CD8-positive, alpha-beta memory T cell (primary cell): ENCODE results near the gene SLC25A24. TPM values are rescaled to one million over a fixed set of nuclear protein-coding genes. Genes with fewer than 3 reads are reported as not detected.

Experiments
- CTCF ChIA-PET: fragments of 350-600 bp; sonication (Branson Sonifier 250); formaldehyde crosslinking; loops from one replicate; lab custom pipeline; 2021; ENCODE audit warnings: antibody characterized with exemption; lab: Charles Lee
- POLR2A ChIA-PET: fragments of 350-600 bp; sonication (Branson Sonifier 250); formaldehyde crosslinking; loops from one replicate; lab custom pipeline; 2021; ENCODE audit warnings: antibody characterized with exemption; lab: Charles Lee
- DNase-seq, 5 donors: peaks; one replicate each; pipeline versions ENCODE4 v3.0.0 to v3.0.0-alpha.2; 2020 to 2022; ENCODE audit warnings: mixed read lengths in 1 of 5
- H3K27ac ChIP-seq: one replicate; pipeline ENCODE4 v1.7.0; 2013; ENCODE audit warnings: low read depth, mild to moderate bottlenecking, low read length, moderate library complexity
- H3K27me3 ChIP-seq: 2 replicates; pipeline ENCODE4 v1.7.0; 2013; ENCODE audit warnings: low read length, mild to moderate bottlenecking; ENCODE audit not compliant: insufficient read depth, poor library complexity, severe bottlenecking
- H3K36me3 ChIP-seq: 2 replicates; pipeline ENCODE4 v1.7.0; 2013; ENCODE audit warnings: mild to moderate bottlenecking, low read length, moderate library complexity; ENCODE audit not compliant: insufficient read depth
- H3K4me1 ChIP-seq: 2 replicates; pipeline ENCODE4 v1.7.0; 2013; ENCODE audit warnings: mild to moderate bottlenecking, low read length, moderate library complexity; ENCODE audit not compliant: insufficient read depth
- H3K4me3 ChIP-seq: 2 replicates; pipeline ENCODE4 v1.7.0; 2013; ENCODE audit warnings: mild to moderate bottlenecking, low read length
- H3K9me3 ChIP-seq: 2 replicates; pipeline ENCODE4 v1.7.0; 2013; ENCODE audit warnings: mild to moderate bottlenecking, low read length
- H3K27ac Mint-ChIP-seq, 8 donors: one replicate each; pipeline ENCODE4 v1.8.0; 2020 to 2021; ENCODE audit warnings: mixed read lengths in 8 of 8, mild to moderate bottlenecking in 6 of 8, inconsistent platforms in 3 of 8, moderate library complexity in 3 of 8
- H3K27me3 Mint-ChIP-seq, 2 donors: one replicate each; pipeline ENCODE4 v1.8.0; 2020 to 2021; ENCODE audit warnings: mixed read lengths in 2 of 2, mild to moderate bottlenecking in 1 of 2, moderate library complexity in 1 of 2
- H3K36me3 Mint-ChIP-seq, 3 donors: one replicate each; pipeline ENCODE4 v1.8.0; 2020 to 2021; ENCODE audit warnings: mixed read lengths in 3 of 3, inconsistent platforms in 1 of 3, mild to moderate bottlenecking in 1 of 3
- H3K4me1 Mint-ChIP-seq, 3 donors: one replicate each; pipeline ENCODE4 v1.8.0; 2020 to 2021; ENCODE audit warnings: mixed read lengths in 3 of 3, inconsistent platforms in 1 of 3, mild to moderate bottlenecking in 1 of 3
- H3K4me3 Mint-ChIP-seq, 7 donors: one replicate each; pipeline ENCODE4 v1.8.0; 2020 to 2021; ENCODE audit warnings: mixed read lengths in 7 of 7, mild to moderate bottlenecking in 6 of 7, moderate library complexity in 4 of 7, inconsistent platforms in 2 of 7
- H3K9me3 Mint-ChIP-seq, 5 donors: one replicate each; pipeline ENCODE4 v1.8.0; 2020 to 2022; ENCODE audit warnings: mixed read lengths in 5 of 5, mild to moderate bottlenecking in 3 of 5, moderate library complexity in 2 of 5, inconsistent platforms in 1 of 5
- polyA plus RNA-seq: library from polyadenylated mRNA; unstranded; fragments of 300-500 nt; fragmentation: Illumina TruSeq; gene quantifications from one replicate; pipeline ENCODE4 v1.2.3, GENCODE V29; 2021
- total RNA-seq, 2 experiments: library from RNA; stranded (reverse); gene quantifications; one replicate each; pipeline ENCODE4 v1.2.3, GENCODE V29; 2021

SLC25A24 gene
- total and polyA plus RNA-seq, 3 experiments from 2014 or later = 17.4 to 25.0 (median 24.7) TPM

- no peaks in the 10 kb centered on the region for H3K4me1 ChIP-seq
- no peaks in the 10 kb centered on the region for H3K36me3 ChIP-seq
- POLR2A ChIA-PET = no interaction called here
- H3K9me3 ChIP-seq = no peaks in the 10 kb centered on the region
- H3K4me3 ChIP-seq = no peak overlapping the region
- no peaks in the 10 kb centered on the region for H3K27me3 ChIP-seq
- H3K27ac Mint-ChIP-seq = no peak overlapping the region
- no peaks in the 10 kb centered on the region for H3K36me3 Mint-ChIP-seq
- H3K27me3 Mint-ChIP-seq = no peaks in the 10 kb centered on the region
- no peak overlapping the region for H3K27ac ChIP-seq
- no peak for DNase-seq
- H3K9me3 Mint-ChIP-seq = no peaks in the 10 kb centered on the region
- H3K4me3 Mint-ChIP-seq = no peak overlapping the region
- CTCF ChIA-PET = interaction anchor here (1.4 kb wide), 1 partner anchor 19 kb away, joined by 4 read pairs; no protein-coding TSS in a partner anchor
- peaks cover 0 to 3% (median 3%) of the 10 kb centered on the region in 3 donors for H3K4me1 Mint-ChIP-seq
Observed at GRCh38 chr1:108106775-108107174, 93.4 kb downstream of the SLC25A24 start.

DNA sequence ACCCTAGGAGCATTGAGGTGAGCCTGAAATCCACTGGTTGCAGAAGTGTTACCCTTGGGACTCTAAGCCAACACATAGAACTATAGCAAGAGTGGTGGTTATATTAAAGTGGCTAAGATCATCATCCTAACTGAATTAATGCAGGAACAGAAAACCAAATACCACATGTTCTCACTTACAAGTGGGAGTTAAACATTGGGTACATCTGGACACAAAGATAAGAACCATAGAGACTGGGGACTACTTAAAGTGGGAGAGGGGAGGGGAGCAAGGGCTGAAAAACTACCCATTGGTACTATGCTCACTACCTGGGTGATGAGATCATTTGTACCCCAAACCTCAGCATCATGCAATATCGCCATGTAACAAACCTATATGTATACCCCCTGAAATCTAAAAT lies 100.0 kb downstream of the SLC25A24 start:
- no peak for DNase-seq
- Mint-ChIP-seq H3K27ac (no peak overlapping the region), H3K4me3 (no peak overlapping the region), H3K36me3 (no peaks in the 10 kb centered on the region), H3K27me3 (peaks cover 2 to 3% of the 10 kb centered on the region in 2 donors), H3K4me1 (peaks cover 0 to 6% (median 0%) of the 10 kb centered on the region in 3 donors), H3K9me3 (no peaks in the 10 kb centered on the region)
- ChIA-PET CTCF (no interaction called here), POLR2A (no interaction called here)
- Histone ChIP-seq H3K27me3 (no peaks in the 10 kb centered on the region), H3K9me3 (no peaks in the 10 kb centered on the region), H3K4me1 (no peaks in the 10 kb centered on the region), H3K4me3 (no peak overlapping the region), H3K36me3 (no peaks in the 10 kb centered on the region), H3K27ac (no peak overlapping the region)

GRCh38 chr1:108097018-108097417 lies 103.1 kb downstream of the SLC25A24 start:
- Mint-ChIP-seq H3K4me1 (peaks cover 0 to 6% (median 0%) of the 10 kb centered on the region in 3 donors), H3K27me3 (peaks cover 8 to 11% of the 10 kb centered on the region in 2 donors), H3K27ac (no peak overlapping the region), H3K9me3 (no peaks in the 10 kb centered on the region), H3K36me3 (no peaks in the 10 kb centered on the region), H3K4me3 (no peak overlapping the region)
- Histone ChIP-seq H3K9me3 (no peaks in the 10 kb centered on the region), H3K4me3 (no peak overlapping the region), H3K27me3 (no peaks in the 10 kb centered on the region), H3K27ac (no peak overlapping the region), H3K4me1 (no peaks in the 10 kb centered on the region), H3K36me3 (no peaks in the 10 kb centered on the region)
- POLR2A ChIA-PET = no interaction called here
- DNase-seq = no peak
- CTCF ChIA-PET = no interaction called here

DNA sequence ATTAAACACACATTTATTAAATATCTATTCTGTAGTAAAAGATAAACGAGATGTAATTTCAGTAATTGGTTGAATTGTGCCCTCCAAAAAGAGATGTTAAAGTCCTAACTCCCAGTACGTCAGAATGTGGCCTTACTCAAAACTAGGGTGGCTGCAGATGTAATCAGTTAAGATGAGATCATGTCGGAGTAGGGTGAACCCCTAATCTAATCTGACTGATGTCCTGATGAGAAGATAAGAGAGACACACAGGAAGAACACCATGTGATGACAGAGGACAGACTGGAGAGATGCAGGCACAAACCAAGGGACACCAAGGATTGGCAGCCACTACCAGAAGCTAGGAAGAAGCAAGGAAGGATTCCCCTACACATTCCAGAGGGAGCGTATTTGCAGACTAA lies 104.1 kb downstream of the SLC25A24 start:
- Mint-ChIP-seq H3K4me1 (peaks cover 0 to 6% (median 0%) of the 10 kb centered on the region in 3 donors), H3K27me3 (peaks cover 9 to 17% of the 10 kb centered on the region in 2 donors), H3K36me3 (no peaks in the 10 kb centered on the region), H3K4me3 (no peak overlapping the region), H3K9me3 (no peaks in the 10 kb centered on the region), H3K27ac (no peak overlapping the region)
- no peaks in the 10 kb centered on the region for H3K27me3 ChIP-seq
- H3K4me3 ChIP-seq = no peak overlapping the region
- H3K36me3 ChIP-seq = no peaks in the 10 kb centered on the region
- H3K9me3 ChIP-seq = no peaks in the 10 kb centered on the region
- DNase-seq = no peak
- CTCF ChIA-PET = no interaction called here
- no peak overlapping the region for H3K27ac ChIP-seq
- H3K4me1 ChIP-seq = no peaks in the 10 kb centered on the region
- POLR2A ChIA-PET = no interaction called here

GRCh38 chr1:108089477-108089876 lies 110.7 kb downstream of the SLC25A24 start:
- H3K27me3 Mint-ChIP-seq = peaks cover 7 to 17% of the 10 kb centered on the region in 2 donors
- no peak for DNase-seq

GRCh38 chr1:108085628-108086027 lies 114.5 kb downstream of the SLC25A24 start:
- ChIA-PET POLR2A (no interaction called here), CTCF (no interaction called here)
- no peak overlapping the region for H3K27ac Mint-ChIP-seq
- DNase-seq = no peak
- no peaks in the 10 kb centered on the region for H3K27me3 ChIP-seq
- peaks cover 0 to 2% (median 0%) of the 10 kb centered on the region in 5 donors for H3K9me3 Mint-ChIP-seq
- no peak overlapping the region for H3K27ac ChIP-seq
- H3K4me1 ChIP-seq = peaks cover 33% of the 10 kb centered on the region
- H3K4me3 ChIP-seq = no peak overlapping the region
- peaks cover 27 to 31% (median 31%) of the 10 kb centered on the region in 3 donors for H3K4me1 Mint-ChIP-seq
- no peaks in the 10 kb centered on the region for H3K36me3 ChIP-seq
- no peak overlapping the region for H3K4me3 Mint-ChIP-seq
- peaks cover 0 to 2% of the 10 kb centered on the region in 2 donors for H3K27me3 Mint-ChIP-seq
- H3K9me3 ChIP-seq = no peaks in the 10 kb centered on the region
- no peaks in the 10 kb centered on the region for H3K36me3 Mint-ChIP-seq

More at GRCh38 chr1:108089477-108089876, 110.7 kb downstream of the SLC25A24 start:
- no peak overlapping the region for H3K27ac ChIP-seq
- no peaks in the 10 kb centered on the region for H3K36me3 ChIP-seq
- no peaks in the 10 kb centered on the region for H3K9me3 ChIP-seq
- no peaks in the 10 kb centered on the region for H3K27me3 ChIP-seq
- no peak overlapping the region for H3K4me3 ChIP-seq
- Mint-ChIP-seq H3K27ac (no peak overlapping the region), H3K4me3 (no peak overlapping the region), H3K36me3 (no peaks in the 10 kb centered on the region), H3K4me1 (no peaks in the 10 kb centered on the region), H3K9me3 (peaks cover 0 to 2% (median 0%) of the 10 kb centered on the region in 5 donors)
- H3K4me1 ChIP-seq = no peaks in the 10 kb centered on the region
- CTCF ChIA-PET = interaction anchor here (2.0 kb wide), 1 partner anchor 36 kb away, joined by 7 read pairs; no protein-coding TSS in a partner anchor
- POLR2A ChIA-PET = no interaction called here

DNA sequence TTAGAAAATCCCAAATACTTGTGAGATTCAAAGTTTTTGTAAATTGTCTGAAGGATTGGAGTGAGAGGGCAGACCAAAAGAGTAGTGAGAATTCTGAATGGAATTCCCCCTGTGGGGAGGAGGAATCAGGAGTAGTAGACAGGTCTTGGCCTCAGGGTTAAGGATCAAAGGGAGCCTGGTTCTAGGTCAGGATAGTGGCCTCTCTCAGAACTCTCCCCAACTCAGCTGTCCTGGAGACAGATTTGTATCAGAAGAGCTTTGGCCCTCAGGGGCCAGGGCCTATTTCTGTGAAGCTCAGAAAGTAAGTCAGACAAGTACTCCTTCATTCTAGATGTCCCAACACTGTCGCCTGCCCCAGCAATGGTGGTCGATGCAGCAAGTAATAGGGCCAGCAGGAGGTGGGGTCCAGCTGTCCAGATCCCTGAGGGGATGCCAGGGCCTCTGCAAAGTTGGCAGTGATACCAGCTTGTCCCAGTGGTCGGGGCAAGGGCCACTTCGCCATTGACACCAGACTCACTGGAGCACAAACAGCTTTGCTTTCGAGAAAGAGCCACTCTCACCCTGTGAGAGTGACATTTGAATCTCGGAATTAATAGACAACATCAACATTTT lies 115.2 kb downstream of the SLC25A24 start:
- Histone ChIP-seq H3K9me3 (no peaks in the 10 kb centered on the region), H3K4me1 (peaks cover 39% of the 10 kb centered on the region), H3K27me3 (no peaks in the 10 kb centered on the region), H3K36me3 (no peaks in the 10 kb centered on the region), H3K27ac (no peak overlapping the region), H3K4me3 (no peak overlapping the region)
- Mint-ChIP-seq H3K36me3 (no peaks in the 10 kb centered on the region), H3K4me1 (peaks cover 33 to 38% (median 38%) of the 10 kb centered on the region in 3 donors), H3K9me3 (no peaks in the 10 kb centered on the region), H3K27me3 (peaks cover 0 to 2% of the 10 kb centered on the region in 2 donors), H3K4me3 (no peak overlapping the region), H3K27ac (no peak overlapping the region)
- ChIA-PET CTCF (interaction anchor here (1.4 kb wide), 1 partner anchor 40 kb away, joined by 3 read pairs; no protein-coding TSS in a partner anchor), POLR2A (no interaction called here)
- DNase-seq = no peak
